Trophoblast cell (in vitro differentiated cells and primary cell): ENCODE data around the gene GNAO1.

Source experiments
- DNase-seq, 2 donors: peaks; one replicate each; pipeline ENCODE4 v3.0.0-alpha.2; 2016
- H2AFZ ChIP-seq: 2 replicates; pipeline ENCODE4 v1.6.1; 2013; ENCODE audit warnings: low read length, moderate library complexity, mild to moderate bottlenecking; ENCODE audit not compliant: insufficient read depth, poor library complexity
- H2AK5ac ChIP-seq: 2 replicates; pipeline ENCODE4 v1.6.1; 2013; ENCODE audit warnings: mild to moderate bottlenecking, low read length
- H2BK120ac ChIP-seq: 2 replicates; pipeline ENCODE4 v1.6.1; 2013; ENCODE audit warnings: low read length, mild to moderate bottlenecking, moderate library complexity; ENCODE audit not compliant: insufficient read depth, poor library complexity
- H2BK12ac ChIP-seq: 2 replicates; pipeline ENCODE4 v1.6.1; 2013; ENCODE audit warnings: mild to moderate bottlenecking, low read length, moderate library complexity
- H2BK5ac ChIP-seq: 2 replicates; pipeline ENCODE4 v1.6.1; 2013; ENCODE audit warnings: low read length, low read depth, moderate library complexity, mild to moderate bottlenecking; ENCODE audit not compliant: poor library complexity
- H3K14ac ChIP-seq: 2 replicates; pipeline ENCODE4 v1.6.1; 2013; ENCODE audit warnings: mild to moderate bottlenecking, low read length
- H3K18ac ChIP-seq: 2 replicates; pipeline ENCODE4 v1.6.1; 2013; ENCODE audit warnings: mild to moderate bottlenecking, low read length
- H3K23ac ChIP-seq: 2 replicates; pipeline ENCODE4 v1.6.1; 2013; ENCODE audit warnings: low read length
- H3K27ac ChIP-seq: 2 replicates; pipeline ENCODE4 v1.5.1; 2013; ENCODE audit warnings: low read depth, mild to moderate bottlenecking, inconsistent platforms, low read length, moderate library complexity
- H3K27me3 ChIP-seq: 2 replicates; pipeline ENCODE4 v1.6.1; 2013; ENCODE audit warnings: inconsistent platforms, mild to moderate bottlenecking, low read length, moderate library complexity; ENCODE audit not compliant: insufficient read depth
- H3K36me3 ChIP-seq, 2 experiments: 1 replicate in 1 of 2; 2 replicates in 1 of 2; pipeline ENCODE4 v1.6.1; 2013; ENCODE audit warnings: low read length in 2 of 2, mild to moderate bottlenecking in 2 of 2, moderate library complexity in 1 of 2; ENCODE audit not compliant: insufficient read depth in 2 of 2, control insufficient read depth in 1 of 2
- H3K4ac ChIP-seq: 2 replicates; pipeline ENCODE4 v1.6.1; 2013; ENCODE audit warnings: low read depth, mild to moderate bottlenecking, low read length, moderate library complexity
- H3K4me1 ChIP-seq, 2 experiments: 1 replicate in 1 of 2; 2 replicates in 1 of 2; pipeline ENCODE4 v1.6.1; 2013; ENCODE audit warnings: low read length in 2 of 2, mild to moderate bottlenecking in 2 of 2, moderate library complexity in 1 of 2; ENCODE audit not compliant: insufficient read depth in 2 of 2, control insufficient read depth in 1 of 2
- H3K4me2 ChIP-seq: 2 replicates; pipeline ENCODE4 v1.6.1; 2013; ENCODE audit warnings: inconsistent platforms, mild to moderate bottlenecking, low read length, moderate library complexity
- H3K4me3 ChIP-seq: 2 replicates; pipeline ENCODE4 v1.5.1; 2013; ENCODE audit warnings: mild to moderate bottlenecking, low read depth, low read length, inconsistent platforms
- H3K79me1 ChIP-seq: one replicate; pipeline ENCODE4 v1.6.1; 2013; ENCODE audit warnings: low read length
- H3K79me2 ChIP-seq: 2 replicates; pipeline ENCODE4 v1.6.1; 2013; ENCODE audit warnings: low read length, mild to moderate bottlenecking; ENCODE audit not compliant: control insufficient read depth, insufficient read depth, poor library complexity
- H3K9ac ChIP-seq: 2 replicates; pipeline ENCODE4 v1.6.1; 2013; ENCODE audit warnings: mild to moderate bottlenecking, low read length
- H3K9me3 ChIP-seq: 2 replicates; pipeline ENCODE4 v1.6.1; 2013; ENCODE audit warnings: low read depth, mild to moderate bottlenecking, control low read depth, inconsistent platforms, low read length; ENCODE audit not compliant: insufficient read depth
- H4K12ac ChIP-seq: 2 replicates; pipeline ENCODE4 v1.6.1; 2013; ENCODE audit warnings: low read depth, mild to moderate bottlenecking, low read length, moderate library complexity
- H4K8ac ChIP-seq: 2 replicates; pipeline ENCODE4 v1.6.1; 2013; ENCODE audit warnings: low read depth, mild to moderate bottlenecking, low read length, moderate library complexity
- H4K91ac ChIP-seq: one replicate; pipeline ENCODE4 v1.6.1; 2013; ENCODE audit warnings: low read depth, mild to moderate bottlenecking, low read length, moderate library complexity
- WGBS: extraction: QIAGEN DNeasy Blood & Tissue Kit; methylation state at CpG from one replicate; pipeline ENCODE4 v1.1.7; 2013; ENCODE audit warnings: missing lambda C conversion rate; ENCODE audit not compliant: insufficient read length, insufficient coverage; ENCODE audit errors: extremely low coverage; 5-methylcytosine and 5-hydroxymethylcytosine counted together

GNAO1 gene

GRCh38 chr16:56255904-56256303 lies 64.6 kb downstream of the GNAO1 start:
- peaks cover 15 to 21% of the 10 kb centered on the region in 2 experiments for H3K4me1 ChIP-seq
- H3K18ac ChIP-seq, result no peak overlapping the region
- H4K91ac ChIP-seq, result no peak overlapping the region
- H2BK120ac ChIP-seq, result no peak overlapping the region
- H3K23ac ChIP-seq, result no peak overlapping the region
- no peak overlapping the region for H2AFZ ChIP-seq
- H2BK12ac ChIP-seq, result no peak overlapping the region
- WGBS, result no CpG with 5 or more reads among the region's 1 CpG
- H3K27ac ChIP-seq, result no peak overlapping the region
- H2BK5ac ChIP-seq, result no peak overlapping the region
- no peak overlapping the region for H3K9ac ChIP-seq
- H3K79me1 ChIP-seq, result no peaks in the 10 kb centered on the region
- DNase-seq, result no peak
- H3K4ac ChIP-seq, result no peak overlapping the region
- no peak overlapping the region for H2AK5ac ChIP-seq
- H3K27me3 ChIP-seq, result no peaks in the 10 kb centered on the region
- H4K12ac ChIP-seq, result no peak overlapping the region
- no peaks in the 10 kb centered on the region for H3K36me3 ChIP-seq
- H3K4me2 ChIP-seq, result no peak overlapping the region
- no peak overlapping the region for H3K4me3 ChIP-seq
- H3K79me2 ChIP-seq, result no peaks in the 10 kb centered on the region
- H3K9me3 ChIP-seq, result peaks cover 2% of the 10 kb centered on the region
- H4K8ac ChIP-seq, result no peak overlapping the region
- H3K14ac ChIP-seq, result no peak overlapping the region

GRCh38 chr16:56257239-56257638 lies 66.0 kb downstream of the GNAO1 start:
- Histone ChIP-seq H4K91ac (no peak overlapping the region), H3K4me2 (no peak overlapping the region), H3K4me3 (no peak overlapping the region), H3K4me1 (peaks cover 23 to 31% of the 10 kb centered on the region in 2 experiments), H4K12ac (no peak overlapping the region), H3K27me3 (no peaks in the 10 kb centered on the region), H3K27ac (no peak overlapping the region), H3K9ac (no peak overlapping the region), H3K23ac (no peak overlapping the region), H2AFZ (no peak overlapping the region), H2AK5ac (no peak overlapping the region), H3K36me3 (no peaks in the 10 kb centered on the region), H3K18ac (no peak overlapping the region), H2BK5ac (no peak overlapping the region), H3K79me2 (no peaks in the 10 kb centered on the region), H2BK120ac (no peak overlapping the region), H3K9me3 (peaks cover 2% of the 10 kb centered on the region), H3K14ac (no peak overlapping the region), H2BK12ac (no peak overlapping the region), H4K8ac (no peak overlapping the region), H3K4ac (no peak overlapping the region), H3K79me1 (peaks cover 5% of the 10 kb centered on the region)
- no CpG with 5 or more reads among the region's 6 CpGs for WGBS
- DNase-seq, result no peak

GRCh38 chr16:56257666-56258342 lies 66.5 kb downstream of the GNAO1 start:
- Histone ChIP-seq H2BK5ac (no peak overlapping the region), H2BK12ac (no peak overlapping the region), H2BK120ac (no peak overlapping the region), H3K23ac (no peak overlapping the region), H3K79me1 (peaks cover 5% of the 10 kb centered on the region), H3K27ac (no peak overlapping the region), H4K91ac (no peak overlapping the region), H3K9ac (no peak overlapping the region), H2AFZ (no peak overlapping the region), H3K27me3 (no peaks in the 10 kb centered on the region), H3K14ac (no peak overlapping the region), H2AK5ac (no peak overlapping the region), H3K4me3 (no peak overlapping the region), H3K18ac (no peak overlapping the region), H3K9me3 (peaks cover 2% of the 10 kb centered on the region), H4K12ac (no peak overlapping the region), H3K79me2 (no peaks in the 10 kb centered on the region), H4K8ac (no peak overlapping the region), H3K4me1 (peaks cover 24 to 35% of the 10 kb centered on the region in 2 experiments), H3K36me3 (no peaks in the 10 kb centered on the region), H3K4me2 (no peak overlapping the region), H3K4ac (no peak overlapping the region)
- no CpG with 5 or more reads among the region's 8 CpGs for WGBS
- no peak for DNase-seq

GRCh38 chr16:56258508-56259424 lies 67.5 kb downstream of the GNAO1 start:
- Histone ChIP-seq H3K23ac (no peak overlapping the region), H3K36me3 (no peaks in the 10 kb centered on the region), H3K79me2 (no peaks in the 10 kb centered on the region), H2BK5ac (peak overlapping the region; percentile 16), H3K9me3 (peaks cover 2% of the 10 kb centered on the region), H2AFZ (no peak overlapping the region), H2AK5ac (peak overlapping the region; percentile 13), H4K12ac (no peak overlapping the region), H2BK120ac (no peak overlapping the region), H3K4me3 (no peak overlapping the region), H3K14ac (peak overlapping the region; percentile 17), H4K91ac (peak overlapping the region; percentile 21), H3K18ac (no peak overlapping the region), H3K27me3 (no peaks in the 10 kb centered on the region), H4K8ac (no peak overlapping the region), H3K4me2 (no peak overlapping the region), H3K27ac (no peak overlapping the region), H2BK12ac (peak overlapping the region; percentile 46), H3K4me1 (peaks cover 30 to 42% of the 10 kb centered on the region in 2 experiments), H3K79me1 (peaks cover 7% of the 10 kb centered on the region), H3K4ac (no peak overlapping the region), H3K9ac (no peak overlapping the region)
- DNase-seq, result no peak
- WGBS, result no CpG with 5 or more reads among the region's 8 CpGs
